Hepatocyte (in vitro differentiated cells): Measurements from ENCODE around the gene CUX1.
"Not testable (repeated sequence)": the region's sequence is repeated elsewhere in the genome, so short reads cannot be mapped to it uniquely, and the experiment has no call there.

Experiments used
- EZH2 ChIP-seq: fragments of 200-600 bp; sonication (generic); IDR thresholded peaks from 2 replicates; pipeline ENCODE4 v1.6.1; 2016; ENCODE audit warnings: antibody characterized with exemption, mild to moderate bottlenecking, borderline replicate concordance
- EZH2phosphoT487 ChIP-seq: fragments of 200-600 bp; sonication (generic); IDR thresholded peaks from one replicate; pipeline ENCODE4 v1.6.1; 2018; ENCODE audit warnings: antibody characterized with exemption, mild to moderate bottlenecking, low read depth, moderate library complexity; ENCODE audit not compliant: unreplicated experiment, severe bottlenecking
- TF ChIP-seq, protein P1 (sequence below): fragments of 200-600 bp; sonication (generic); IDR thresholded peaks from 2 replicates; pipeline ENCODE4 v1.5.1; 2016; ENCODE audit warnings: antibody characterized with exemption, mild to moderate bottlenecking; ENCODE audit not compliant: poor library complexity

DNA sequence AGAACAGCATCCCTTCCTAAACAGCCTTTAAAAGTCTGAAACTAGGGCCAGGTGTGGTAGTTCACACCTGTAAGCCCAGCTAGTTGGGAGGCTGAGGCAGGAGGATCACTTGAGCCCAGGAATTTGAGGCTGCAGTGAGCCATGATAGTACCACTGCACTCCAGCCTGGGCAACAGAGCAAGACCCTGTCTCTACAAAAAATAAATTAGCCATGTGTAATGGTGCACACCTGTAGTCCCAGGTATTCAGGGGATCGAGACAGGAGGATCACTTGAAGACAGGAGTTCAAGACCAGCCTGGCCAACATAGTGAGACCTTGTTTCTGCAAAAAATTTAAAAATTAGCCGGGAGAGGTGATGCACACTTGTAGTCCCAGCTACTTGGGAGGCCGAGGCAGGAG is 325.0 kb downstream of the CUX1 start:
- TF ChIP-seq EZH2, EZH2phosphoT487: not testable (repeated sequence)
- TF ChIP-seq, protein P1, sequence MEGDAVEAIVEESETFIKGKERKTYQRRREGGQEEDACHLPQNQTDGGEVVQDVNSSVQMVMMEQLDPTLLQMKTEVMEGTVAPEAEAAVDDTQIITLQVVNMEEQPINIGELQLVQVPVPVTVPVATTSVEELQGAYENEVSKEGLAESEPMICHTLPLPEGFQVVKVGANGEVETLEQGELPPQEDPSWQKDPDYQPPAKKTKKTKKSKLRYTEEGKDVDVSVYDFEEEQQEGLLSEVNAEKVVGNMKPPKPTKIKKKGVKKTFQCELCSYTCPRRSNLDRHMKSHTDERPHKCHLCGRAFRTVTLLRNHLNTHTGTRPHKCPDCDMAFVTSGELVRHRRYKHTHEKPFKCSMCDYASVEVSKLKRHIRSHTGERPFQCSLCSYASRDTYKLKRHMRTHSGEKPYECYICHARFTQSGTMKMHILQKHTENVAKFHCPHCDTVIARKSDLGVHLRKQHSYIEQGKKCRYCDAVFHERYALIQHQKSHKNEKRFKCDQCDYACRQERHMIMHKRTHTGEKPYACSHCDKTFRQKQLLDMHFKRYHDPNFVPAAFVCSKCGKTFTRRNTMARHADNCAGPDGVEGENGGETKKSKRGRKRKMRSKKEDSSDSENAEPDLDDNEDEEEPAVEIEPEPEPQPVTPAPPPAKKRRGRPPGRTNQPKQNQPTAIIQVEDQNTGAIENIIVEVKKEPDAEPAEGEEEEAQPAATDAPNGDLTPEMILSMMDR, result not testable (repeated sequence)
